SK-N-SH treated with all-trans-retinoic acid at 6 μM for 48 hours (cell line): ENCODE measurements around the gene KRTAP5-10.

ENCODE experiments used
- ATAC-seq: fragments of 200-7000 bp; cut with Tn5 transposase; 3 replicates; pipeline ENCODE4 v1.9.1; 2020; ENCODE audit warnings: mild to moderate bottlenecking, moderate library complexity
- ARNTL ChIP-seq: fragments of 450-650 bp; formaldehyde crosslinking; IDR thresholded peaks from 2 replicates; pipeline ENCODE4 v1.5.0; 2020; ENCODE audit warnings: low read depth, mild to moderate bottlenecking, moderate library complexity, borderline replicate concordance
- BACH2 ChIP-seq: fragments of 250-450 bp; sonication (Bioruptor Pico); IDR thresholded peaks from 2 replicates; pipeline ENCODE4 v1.9.0; 2021; ENCODE audit warnings: mild to moderate bottlenecking, borderline replicate concordance
- CSDC2 ChIP-seq: fragments of 250-450 bp; sonication (Bioruptor Pico); IDR thresholded peaks from 2 replicates; pipeline ENCODE4 v1.5.0; 2020; ENCODE audit warnings: mild to moderate bottlenecking, moderate library complexity
- ESRRG ChIP-seq: fragments of 250-450 bp; sonication (Bioruptor Pico); IDR thresholded peaks from 2 replicates; pipeline ENCODE4 v1.6.1; 2021; ENCODE audit warnings: mild to moderate bottlenecking
- GLIS3 ChIP-seq: fragments of 250-450 bp; sonication (Bioruptor Pico); IDR thresholded peaks from 2 replicates; pipeline ENCODE4 v1.5.0; 2020; ENCODE audit warnings: mild to moderate bottlenecking, moderate library complexity
- ISL1 ChIP-seq: fragments of 250-450 bp; sonication (Bioruptor Pico); IDR thresholded peaks from 2 replicates; pipeline ENCODE4 v2.1.2; 2022; ENCODE audit warnings: mild to moderate bottlenecking, moderate library complexity
- OSR1 ChIP-seq: fragments of 250-450 bp; sonication (Bioruptor Pico); IDR thresholded peaks from 2 replicates; pipeline ENCODE4 v1.8.0; 2022; ENCODE audit warnings: moderate library complexity, mild to moderate bottlenecking, inconsistent platforms
- PPARA ChIP-seq: fragments of 250-450 bp; sonication (Bioruptor Pico); IDR thresholded peaks from 2 replicates; pipeline ENCODE4 v1.5.0; 2020; ENCODE audit warnings: mild to moderate bottlenecking, borderline replicate concordance
- SNAI2 ChIP-seq: fragments of 250-450 bp; sonication (Bioruptor Pico); IDR thresholded peaks from 2 replicates; pipeline ENCODE4 v1.5.0; 2020; ENCODE audit warnings: mild to moderate bottlenecking, moderate library complexity
- TCF4 ChIP-seq: fragments of 250-450 bp; sonication (Bioruptor Pico); IDR thresholded peaks from 2 replicates; pipeline ENCODE4 v1.8.0; 2021; ENCODE audit warnings: mild to moderate bottlenecking, moderate library complexity, borderline replicate concordance
- ZFP3 ChIP-seq: fragments of 250-450 bp; sonication (Bioruptor Pico); IDR thresholded peaks from 2 replicates; pipeline ENCODE4 v1.5.0; 2020; ENCODE audit warnings: mild to moderate bottlenecking, moderate library complexity
- ZFP30 ChIP-seq: fragments of 450-650 bp; formaldehyde crosslinking; IDR thresholded peaks from 2 replicates; pipeline ENCODE4 v1.5.0; 2022; ENCODE audit warnings: mild to moderate bottlenecking, moderate library complexity
- ZNF8 ChIP-seq: fragments of 450-650 bp; formaldehyde crosslinking; IDR thresholded peaks from 2 replicates; pipeline ENCODE4 v1.5.0; 2020; ENCODE audit warnings: mild to moderate bottlenecking, moderate library complexity
- TF ChIP-seq, protein P1 (sequence below): fragments of 250-450 bp; sonication (Bioruptor Pico); IDR thresholded peaks from 2 replicates; pipeline ENCODE4 v1.5.0; 2020; ENCODE audit warnings: mild to moderate bottlenecking, moderate library complexity
- TF ChIP-seq, protein P2 (sequence below): fragments of 250-450 bp; sonication (Bioruptor Pico); IDR thresholded peaks from 2 replicates; pipeline ENCODE4 v1.5.1; 2021; ENCODE audit warnings: mild to moderate bottlenecking, moderate library complexity
- TF ChIP-seq, protein P3 (sequence below): fragments of 250-450 bp; sonication (Bioruptor Pico); IDR thresholded peaks from 2 replicates; pipeline ENCODE4 v1.8.0; 2021; ENCODE audit warnings: low read depth, mild to moderate bottlenecking, moderate library complexity, borderline replicate concordance
- TF ChIP-seq, protein P4 (sequence below): fragments of 250-450 bp; sonication (Bioruptor Pico); IDR thresholded peaks from 2 replicates; pipeline ENCODE4 v1.5.1; 2020; ENCODE audit warnings: low read depth, mild to moderate bottlenecking, moderate library complexity
- TF ChIP-seq, protein P5 (sequence below): fragments of 250-450 bp; sonication (Bioruptor Pico); IDR thresholded peaks from 2 replicates; pipeline ENCODE4 v1.8.0; 2020; ENCODE audit warnings: mild to moderate bottlenecking, moderate library complexity, borderline replicate concordance

The KRTAP5-10 gene

DNA sequence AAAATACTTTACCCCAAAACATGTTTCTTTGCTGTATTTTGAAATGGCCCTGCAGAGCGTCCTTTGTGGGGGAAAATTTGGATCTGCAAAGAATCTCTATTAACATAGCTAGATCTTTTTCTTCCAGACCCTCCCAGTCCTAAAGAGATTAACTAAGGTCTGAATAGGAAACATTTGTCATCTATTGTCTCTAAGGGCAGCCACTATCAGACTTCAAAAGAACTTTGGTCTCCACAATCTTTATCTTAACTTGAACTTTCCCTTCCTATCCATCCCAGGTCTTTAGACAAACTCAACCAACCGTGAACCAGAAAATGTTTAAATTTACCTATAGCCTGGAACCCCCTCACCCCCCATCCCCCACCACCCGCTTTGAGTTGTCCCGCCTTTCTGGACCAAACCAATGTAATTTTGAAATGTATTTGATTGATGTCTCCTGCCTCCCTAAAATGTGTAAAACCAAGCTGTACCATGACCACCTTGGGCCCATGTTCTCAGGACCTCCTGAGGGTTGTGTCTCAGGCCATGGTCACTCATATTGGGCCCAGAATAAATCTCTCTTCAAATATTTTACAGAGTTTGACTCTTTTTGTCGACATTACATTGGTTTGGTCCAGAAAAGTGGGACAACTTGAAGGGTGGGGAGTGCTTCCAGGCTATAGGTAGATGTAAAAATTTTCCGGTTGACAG lies 20.7 kb upstream of the KRTAP5-10 start (continued):
- TF ChIP-seq, protein P1, sequence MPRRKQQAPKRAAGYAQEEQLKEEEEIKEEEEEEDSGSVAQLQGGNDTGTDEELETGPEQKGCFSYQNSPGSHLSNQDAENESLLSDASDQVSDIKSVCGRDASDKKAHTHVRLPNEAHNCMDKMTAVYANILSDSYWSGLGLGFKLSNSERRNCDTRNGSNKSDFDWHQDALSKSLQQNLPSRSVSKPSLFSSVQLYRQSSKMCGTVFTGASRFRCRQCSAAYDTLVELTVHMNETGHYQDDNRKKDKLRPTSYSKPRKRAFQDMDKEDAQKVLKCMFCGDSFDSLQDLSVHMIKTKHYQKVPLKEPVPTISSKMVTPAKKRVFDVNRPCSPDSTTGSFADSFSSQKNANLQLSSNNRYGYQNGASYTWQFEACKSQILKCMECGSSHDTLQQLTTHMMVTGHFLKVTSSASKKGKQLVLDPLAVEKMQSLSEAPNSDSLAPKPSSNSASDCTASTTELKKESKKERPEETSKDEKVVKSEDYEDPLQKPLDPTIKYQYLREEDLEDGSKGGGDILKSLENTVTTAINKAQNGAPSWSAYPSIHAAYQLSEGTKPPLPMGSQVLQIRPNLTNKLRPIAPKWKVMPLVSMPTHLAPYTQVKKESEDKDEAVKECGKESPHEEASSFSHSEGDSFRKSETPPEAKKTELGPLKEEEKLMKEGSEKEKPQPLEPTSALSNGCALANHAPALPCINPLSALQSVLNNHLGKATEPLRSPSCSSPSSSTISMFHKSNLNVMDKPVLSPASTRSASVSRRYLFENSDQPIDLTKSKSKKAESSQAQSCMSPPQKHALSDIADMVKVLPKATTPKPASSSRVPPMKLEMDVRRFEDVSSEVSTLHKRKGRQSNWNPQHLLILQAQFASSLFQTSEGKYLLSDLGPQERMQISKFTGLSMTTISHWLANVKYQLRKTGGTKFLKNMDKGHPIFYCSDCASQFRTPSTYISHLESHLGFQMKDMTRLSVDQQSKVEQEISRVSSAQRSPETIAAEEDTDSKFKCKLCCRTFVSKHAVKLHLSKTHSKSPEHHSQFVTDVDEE (CRISPR knock-in tag), result no peak

DNA sequence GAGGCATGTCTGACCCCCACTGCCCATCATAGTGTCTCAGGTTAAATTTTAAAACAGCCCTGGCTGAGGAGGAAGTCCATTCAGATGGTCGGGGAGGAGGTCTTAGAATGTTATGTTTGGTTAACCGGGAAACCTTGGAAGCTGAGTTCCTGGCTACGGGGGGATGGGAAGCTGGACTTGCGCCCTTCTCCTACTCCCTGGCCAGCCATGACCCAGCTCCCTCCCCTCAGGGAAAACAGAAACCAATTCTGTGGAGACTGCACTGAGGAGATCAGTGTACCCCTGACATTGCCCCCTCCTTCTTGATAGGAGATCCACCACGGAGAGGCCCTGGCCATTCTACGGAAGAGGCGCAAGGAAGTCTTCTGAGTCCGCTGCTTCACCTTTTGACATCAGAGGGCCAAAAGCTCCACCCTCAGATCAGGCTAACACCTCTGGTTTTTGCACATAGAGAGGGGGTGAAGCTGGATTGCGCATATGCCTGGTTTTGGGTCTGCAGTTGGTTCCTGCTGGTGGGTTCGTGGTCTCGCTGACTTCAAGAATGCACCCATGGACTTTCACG lies 19.9 kb upstream of the KRTAP5-10 start:
- no peak for ATAC-seq

DNA sequence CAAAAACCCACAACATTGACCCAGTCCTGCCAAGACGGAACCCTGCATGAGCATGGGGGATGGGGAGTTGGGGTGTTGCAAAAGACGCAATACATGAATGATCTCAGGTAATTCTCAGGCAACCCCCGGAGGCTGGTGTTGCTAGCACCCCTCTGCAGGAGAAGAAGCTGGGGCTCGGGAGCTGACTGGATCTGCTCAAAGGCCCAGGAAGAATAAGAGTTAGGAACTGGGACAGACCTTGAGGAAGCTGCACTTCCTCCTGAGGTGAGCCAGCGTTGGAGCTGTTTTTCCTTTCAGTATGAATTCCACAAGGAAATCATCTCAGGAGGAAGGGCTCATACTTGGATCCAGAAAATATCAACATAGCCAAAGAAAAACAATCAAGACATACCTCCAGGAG lies 17.2 kb upstream of the KRTAP5-10 start, which contains the start of gene KRTAP5-9:
Gene KRTAP5-9, plus strand, starts transcription at position 301 of the 400 bp plus-strand sequence. CDS start 238 bp downstream, outside the sequence.
- no peak for ATAC-seq
- TF ChIP-seq PPARA (CRISPR knock-in tag) (no peak), BACH2 (CRISPR knock-in tag) (no peak), SNAI2 (CRISPR knock-in tag) (no peak), CSDC2 (no peak), ESRRG (CRISPR knock-in tag) (no peak), ARNTL (CRISPR knock-in tag) (no peak), ZNF8 (CRISPR knock-in tag) (no peak), ISL1 (CRISPR knock-in tag) (no peak), GLIS3 (CRISPR knock-in tag) (no peak), OSR1 (CRISPR knock-in tag) (no peak), TCF4 (CRISPR knock-in tag) (no peak), ZFP30 (CRISPR knock-in tag) (no peak)
- TF ChIP-seq, protein P2, sequence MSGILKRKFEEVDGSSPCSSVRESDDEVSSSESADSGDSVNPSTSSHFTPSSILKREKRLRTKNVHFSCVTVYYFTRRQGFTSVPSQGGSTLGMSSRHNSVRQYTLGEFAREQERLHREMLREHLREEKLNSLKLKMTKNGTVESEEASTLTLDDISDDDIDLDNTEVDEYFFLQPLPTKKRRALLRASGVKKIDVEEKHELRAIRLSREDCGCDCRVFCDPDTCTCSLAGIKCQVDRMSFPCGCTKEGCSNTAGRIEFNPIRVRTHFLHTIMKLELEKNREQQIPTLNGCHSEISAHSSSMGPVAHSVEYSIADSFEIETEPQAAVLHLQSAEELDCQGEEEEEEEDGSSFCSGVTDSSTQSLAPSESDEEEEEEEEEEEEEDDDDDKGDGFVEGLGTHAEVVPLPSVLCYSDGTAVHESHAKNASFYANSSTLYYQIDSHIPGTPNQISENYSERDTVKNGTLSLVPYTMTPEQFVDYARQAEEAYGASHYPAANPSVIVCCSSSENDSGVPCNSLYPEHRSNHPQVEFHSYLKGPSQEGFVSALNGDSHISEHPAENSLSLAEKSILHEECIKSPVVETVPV (CRISPR knock-in tag), result no peak
- TF ChIP-seq, protein P3, sequence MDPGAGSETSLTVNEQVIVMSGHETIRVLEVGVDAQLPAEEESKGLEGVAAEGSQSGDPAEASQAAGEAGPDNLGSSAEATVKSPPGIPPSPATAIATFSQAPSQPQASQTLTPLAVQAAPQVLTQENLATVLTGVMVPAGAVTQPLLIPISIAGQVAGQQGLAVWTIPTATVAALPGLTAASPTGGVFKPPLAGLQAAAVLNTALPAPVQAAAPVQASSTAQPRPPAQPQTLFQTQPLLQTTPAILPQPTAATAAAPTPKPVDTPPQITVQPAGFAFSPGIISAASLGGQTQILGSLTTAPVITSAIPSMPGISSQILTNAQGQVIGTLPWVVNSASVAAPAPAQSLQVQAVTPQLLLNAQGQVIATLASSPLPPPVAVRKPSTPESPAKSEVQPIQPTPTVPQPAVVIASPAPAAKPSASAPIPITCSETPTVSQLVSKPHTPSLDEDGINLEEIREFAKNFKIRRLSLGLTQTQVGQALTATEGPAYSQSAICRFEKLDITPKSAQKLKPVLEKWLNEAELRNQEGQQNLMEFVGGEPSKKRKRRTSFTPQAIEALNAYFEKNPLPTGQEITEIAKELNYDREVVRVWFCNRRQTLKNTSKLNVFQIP (CRISPR knock-in tag), result no peak
- TF ChIP-seq, protein P4, sequence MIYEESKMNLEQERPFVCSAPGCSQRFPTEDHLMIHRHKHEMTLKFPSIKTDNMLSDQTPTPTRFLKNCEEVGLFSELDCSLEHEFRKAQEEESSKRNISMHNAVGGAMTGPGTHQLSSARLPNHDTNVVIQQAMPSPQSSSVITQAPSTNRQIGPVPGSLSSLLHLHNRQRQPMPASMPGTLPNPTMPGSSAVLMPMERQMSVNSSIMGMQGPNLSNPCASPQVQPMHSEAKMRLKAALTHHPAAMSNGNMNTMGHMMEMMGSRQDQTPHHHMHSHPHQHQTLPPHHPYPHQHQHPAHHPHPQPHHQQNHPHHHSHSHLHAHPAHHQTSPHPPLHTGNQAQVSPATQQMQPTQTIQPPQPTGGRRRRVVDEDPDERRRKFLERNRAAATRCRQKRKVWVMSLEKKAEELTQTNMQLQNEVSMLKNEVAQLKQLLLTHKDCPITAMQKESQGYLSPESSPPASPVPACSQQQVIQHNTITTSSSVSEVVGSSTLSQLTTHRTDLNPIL (CRISPR knock-in tag), result no peak
- TF ChIP-seq, protein P1 (CRISPR knock-in tag), result no peak
- TF ChIP-seq, protein P5, sequence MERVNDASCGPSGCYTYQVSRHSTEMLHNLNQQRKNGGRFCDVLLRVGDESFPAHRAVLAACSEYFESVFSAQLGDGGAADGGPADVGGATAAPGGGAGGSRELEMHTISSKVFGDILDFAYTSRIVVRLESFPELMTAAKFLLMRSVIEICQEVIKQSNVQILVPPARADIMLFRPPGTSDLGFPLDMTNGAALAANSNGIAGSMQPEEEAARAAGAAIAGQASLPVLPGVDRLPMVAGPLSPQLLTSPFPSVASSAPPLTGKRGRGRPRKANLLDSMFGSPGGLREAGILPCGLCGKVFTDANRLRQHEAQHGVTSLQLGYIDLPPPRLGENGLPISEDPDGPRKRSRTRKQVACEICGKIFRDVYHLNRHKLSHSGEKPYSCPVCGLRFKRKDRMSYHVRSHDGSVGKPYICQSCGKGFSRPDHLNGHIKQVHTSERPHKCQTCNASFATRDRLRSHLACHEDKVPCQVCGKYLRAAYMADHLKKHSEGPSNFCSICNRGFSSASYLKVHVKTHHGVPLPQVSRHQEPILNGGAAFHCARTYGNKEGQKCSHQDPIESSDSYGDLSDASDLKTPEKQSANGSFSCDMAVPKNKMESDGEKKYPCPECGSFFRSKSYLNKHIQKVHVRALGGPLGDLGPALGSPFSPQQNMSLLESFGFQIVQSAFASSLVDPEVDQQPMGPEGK (CRISPR knock-in tag), result no peak
- TF ChIP-seq, all 23 proteins: peak for 0

More for the DNA sequence above, 19.9 kb upstream of the KRTAP5-10 start:
- no peak for TF ChIP-seq ZFP3
- TF ChIP-seq, protein P3 (CRISPR knock-in tag), result no peak
- TF ChIP-seq, all 23 proteins: peak for 0
